ENCODE results near the gene ZNF598. TPM values are rescaled to one million over a fixed set of nuclear protein-coding genes. Genes with fewer than 3 reads are reported as not detected.

Gene ZNF598
- total and polyA plus RNA-seq, 2 of the 13 experiments (the other 11 are each of a cell fraction or from before 2014, with no cell fraction given): 13.5 to 14.2 TPM

GRCh38 chr16:1959269-1960039, 50.2 kb downstream of the ZNF598 start, which contains the start of gene NDUFB10 (continued):
- TF ChIP-seq ARID5B (CRISPR knock-in tag; IDR thresholded peaks at IDR 0.05) (peak; percentile 53; the same call in 1 of the 2 replicates), ATF7-NPFF (CRISPR knock-in tag; IDR thresholded peaks at IDR 0.05; ENCODE audit: low read depth) (peak; percentile 78), CERS6 (CRISPR knock-in tag; IDR thresholded peaks at IDR 0.05) (no peak), RERE (CRISPR knock-in tag; IDR thresholded peaks at IDR 0.05; ENCODE audit: low read depth) (no peak), U2AF2 (IDR thresholded peaks at IDR 0.05; ENCODE audit: low read depth, low read length) (no peak), ZNF546 (CRISPR knock-in tag; conservative IDR thresholded peaks at IDR 0.05) (no peak), ZNF101 (CRISPR knock-in tag; IDR thresholded peaks at IDR 0.05; ENCODE audit: borderline replicate concordance, low read depth) (no peak), HOXD1 (CRISPR knock-in tag; IDR thresholded peaks at IDR 0.05) (peak; percentile 74), NFYC (CRISPR knock-in tag; IDR thresholded peaks at IDR 0.05) (peak; percentile 51; the same call in 1 of the 2 replicates), MNT (IDR thresholded peaks at IDR 0.05) (no peak), HMGXB4 (CRISPR knock-in tag; IDR thresholded peaks at IDR 0.05; ENCODE audit: borderline replicate concordance in 1 of 2, low read depth in 1 of 2) (peak; percentile 92), SAFB2 (CRISPR knock-in tag; IDR thresholded peaks at IDR 0.05; ENCODE audit: borderline replicate concordance, low read depth) (peak; percentile 62; the same call in 1 of the 2 replicates), ZNF605 (CRISPR knock-in tag; IDR thresholded peaks at IDR 0.05) (no peak)

Measured in HepG2 (cell line).